HG02973 (cell line): ENCODE measurements around the gene C11orf98.
"Not testable (repeated sequence)": the region's sequence is repeated elsewhere in the genome, so short reads cannot be mapped to it uniquely, and the experiment has no call there.

Source experiments
- ATAC-seq: cut with Tn5 transposase; IDR thresholded peaks from one replicate; pipeline ENCODE4 v1.9.1; 2021; ENCODE audit warnings: moderate library complexity; ENCODE audit not compliant: unreplicated experiment

The C11orf98 gene

GRCh38 chr11:62687508-62688396, 22.7 kb upstream of the C11orf98 start:
- ATAC-seq = no peak

DNA sequence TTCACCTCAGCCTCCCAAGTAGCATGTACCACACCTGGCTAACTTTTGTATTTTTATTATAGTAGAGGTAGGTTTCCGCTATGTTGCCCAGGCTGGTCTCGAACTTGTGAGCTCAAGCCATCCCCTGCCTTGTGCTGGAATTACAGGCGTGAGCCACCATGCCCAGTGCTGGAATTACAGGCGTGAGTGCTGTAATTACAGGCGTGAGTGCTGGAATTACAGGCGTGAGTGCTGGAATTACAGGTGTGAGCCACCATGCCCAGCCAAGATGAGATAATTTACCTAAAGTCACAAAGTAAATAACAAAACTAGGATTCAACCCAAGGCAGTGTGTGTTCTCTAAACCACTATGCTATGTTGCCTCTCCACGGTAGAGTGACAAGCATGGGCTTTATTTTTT, 17.5 kb upstream of the C11orf98 start:
- no peak for ATAC-seq

- peak; percentile 46 for ATAC-seq
Measured at GRCh38 chr11:62680825-62681240, 15.8 kb upstream of the C11orf98 start.

DNA sequence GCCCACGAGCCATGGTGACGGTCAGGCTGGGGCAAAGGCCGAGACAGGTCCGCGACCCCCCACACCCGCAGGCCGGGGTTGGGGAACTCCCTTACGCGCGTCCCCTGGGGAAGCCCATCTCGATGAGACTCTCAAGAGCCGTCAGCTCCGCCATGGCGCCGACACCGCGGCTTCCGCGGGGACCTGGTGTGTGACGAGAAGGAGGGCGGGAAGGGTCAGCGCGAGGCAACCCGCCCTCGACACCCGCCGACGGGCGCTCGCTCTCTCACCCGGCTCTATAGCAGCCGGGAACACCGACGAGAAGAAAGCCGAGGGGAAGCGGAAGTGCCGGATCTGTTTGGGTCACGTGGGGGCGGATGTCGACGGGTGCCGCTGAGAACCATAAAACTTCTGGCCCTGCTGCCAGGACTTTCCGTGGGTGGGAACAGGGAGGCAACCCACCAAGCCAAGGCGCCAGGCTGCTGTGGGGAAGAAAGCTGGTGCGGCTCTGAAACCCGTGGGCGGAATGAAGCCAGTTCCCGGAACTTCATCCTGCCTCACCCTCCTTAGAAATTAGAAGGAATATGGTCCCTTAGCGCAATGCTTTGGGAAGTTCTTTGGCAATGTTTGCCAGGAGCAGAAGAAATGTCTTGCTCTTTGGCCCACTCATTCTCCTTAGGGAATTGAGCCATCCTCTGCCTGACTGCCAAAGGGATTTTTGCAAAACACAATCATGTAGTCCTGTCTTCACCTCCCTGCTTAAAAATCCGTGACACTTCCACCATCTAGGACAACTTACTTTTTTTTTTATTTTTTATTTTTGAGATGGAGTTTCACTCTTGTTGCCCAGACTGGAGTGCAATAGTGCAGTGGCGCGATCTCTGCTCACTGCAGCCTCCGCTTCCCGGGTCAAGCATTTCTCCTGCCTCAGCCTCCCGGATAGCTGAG, 14.0 kb upstream of the C11orf98 start, which contains the start of gene UBXN1:
UBXN1 (minus strand) TSS at position 304 of the 927 bp plus-strand sequence; CDS start at position 154, 150 bp downstream.
- ATAC-seq = peak; percentile 68

GRCh38 chr11:62678433-62678769, 13.4 kb upstream of the C11orf98 start:
- ATAC-seq = peak; percentile 8

DNA sequence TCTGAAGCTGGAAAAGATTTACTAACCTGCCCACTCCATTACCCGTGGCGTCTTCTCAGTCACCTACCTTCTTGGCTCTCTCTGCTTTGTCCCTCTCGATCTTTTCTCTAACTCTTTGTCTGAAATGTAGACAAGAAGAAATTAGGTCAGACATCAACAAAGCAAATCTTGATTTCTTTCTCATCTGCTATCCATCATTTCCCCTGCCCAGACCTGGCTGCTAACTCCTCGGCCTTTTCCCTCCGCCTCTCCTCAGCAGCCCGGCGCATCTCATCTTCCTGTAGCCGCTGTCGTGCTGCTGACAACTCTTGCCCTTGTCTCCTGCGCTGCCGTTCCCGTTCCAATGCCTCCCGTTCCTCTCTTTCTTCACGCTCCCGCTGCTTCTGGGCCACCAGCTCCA, 12.7 kb upstream of the C11orf98 start:
- no peak for ATAC-seq

DNA sequence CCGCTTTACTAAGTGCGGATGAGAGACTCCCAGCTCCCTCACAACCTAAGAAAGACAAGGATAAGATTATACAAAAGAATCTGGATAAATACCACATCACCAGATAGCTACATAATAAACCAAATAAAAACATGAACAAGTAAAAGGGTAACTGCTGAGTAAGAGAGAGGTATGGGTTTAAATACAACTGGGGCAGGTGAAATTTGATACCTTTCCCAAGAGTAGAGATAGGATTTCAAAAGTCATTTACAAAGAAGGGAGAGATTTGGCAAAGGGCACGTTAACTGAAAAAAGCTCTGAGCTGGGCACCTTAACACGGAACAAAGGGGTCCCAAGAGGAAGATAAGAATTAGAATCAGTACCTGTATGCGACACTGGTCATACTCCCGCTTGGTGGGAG, 12.1 kb upstream of the C11orf98 start:
- ATAC-seq = no peak

- no peak for ATAC-seq
Measured at GRCh38 chr11:62676698-62677097, 11.7 kb upstream of the C11orf98 start.

- not testable (repeated sequence) for ATAC-seq
Measured at GRCh38 chr11:62675415-62675814, 10.4 kb upstream of the C11orf98 start.

- ATAC-seq = no peak
Measured at GRCh38 chr11:62673196-62673525, 8.2 kb upstream of the C11orf98 start.

- ATAC-seq = peak; percentile 40
Measured at GRCh38 chr11:62671608-62672389, 6.8 kb upstream of the C11orf98 start, which contains the start of the genes LBHD1 and UQCC3. TSS of gene LBHD1 (minus strand) at chr11:62672267. CDS start at chr11:62670031, 2,236 bp downstream. TSS of gene UQCC3 (plus strand) at chr11:62671673. CDS start at chr11:62671746, 73 bp downstream.

DNA sequence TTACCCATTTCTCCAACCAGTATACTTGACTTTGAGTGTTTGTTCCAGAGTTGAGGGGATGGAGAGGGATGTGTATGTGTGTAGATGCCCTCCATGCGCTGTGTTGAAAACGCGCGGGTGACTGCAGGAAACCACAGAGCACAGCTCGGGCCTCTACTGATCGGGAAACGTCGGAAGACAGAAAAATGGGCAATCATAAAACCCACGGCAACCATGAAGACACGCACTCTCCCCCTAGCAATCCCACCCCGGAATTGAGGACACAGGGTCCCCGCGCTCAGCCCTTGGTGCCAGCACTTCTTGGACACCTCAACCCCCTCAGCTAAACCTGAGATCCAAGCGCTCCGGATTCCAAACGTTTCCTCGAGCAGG, 6.2 kb upstream of the C11orf98 start:
- no peak for ATAC-seq

DNA sequence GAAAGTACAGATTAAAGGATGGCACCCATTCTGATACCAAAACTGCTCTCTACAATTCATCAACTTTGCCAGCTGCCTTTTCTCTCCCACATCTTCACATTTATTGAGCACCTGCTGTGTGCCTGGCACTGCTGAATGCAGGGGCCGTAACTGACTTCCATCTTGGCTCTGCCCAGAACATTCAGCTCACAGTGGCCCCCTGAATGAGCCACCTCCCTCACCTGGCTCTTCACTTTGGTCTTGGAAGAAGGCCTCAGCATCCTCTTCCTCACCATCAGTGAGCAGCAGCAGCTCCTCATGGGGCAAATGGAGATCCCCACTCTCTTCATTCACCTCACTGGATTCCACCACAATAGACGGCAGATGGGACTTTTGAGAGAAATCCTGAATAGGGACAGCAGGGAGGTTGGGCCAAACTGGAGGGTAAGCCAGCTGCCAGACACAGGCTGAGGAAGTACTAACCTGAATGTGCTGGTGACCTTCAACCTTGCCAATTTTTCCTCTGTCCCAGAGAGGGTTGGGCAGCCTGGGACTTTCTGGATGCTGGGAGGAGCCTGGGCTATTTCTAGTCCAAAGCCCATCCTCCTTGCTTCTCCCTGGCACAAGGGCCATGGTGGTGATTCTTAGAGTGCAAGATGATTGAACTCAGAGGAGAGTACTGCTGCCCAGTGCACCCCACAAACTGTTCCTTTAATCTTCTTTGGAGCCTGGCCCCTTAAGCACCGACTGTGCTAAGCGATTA, 4.6 kb upstream of the C11orf98 start:
- ATAC-seq = no peak

GRCh38 chr11:62667460-62667859, 2.5 kb upstream of the C11orf98 start:
- ATAC-seq = no peak

DNA sequence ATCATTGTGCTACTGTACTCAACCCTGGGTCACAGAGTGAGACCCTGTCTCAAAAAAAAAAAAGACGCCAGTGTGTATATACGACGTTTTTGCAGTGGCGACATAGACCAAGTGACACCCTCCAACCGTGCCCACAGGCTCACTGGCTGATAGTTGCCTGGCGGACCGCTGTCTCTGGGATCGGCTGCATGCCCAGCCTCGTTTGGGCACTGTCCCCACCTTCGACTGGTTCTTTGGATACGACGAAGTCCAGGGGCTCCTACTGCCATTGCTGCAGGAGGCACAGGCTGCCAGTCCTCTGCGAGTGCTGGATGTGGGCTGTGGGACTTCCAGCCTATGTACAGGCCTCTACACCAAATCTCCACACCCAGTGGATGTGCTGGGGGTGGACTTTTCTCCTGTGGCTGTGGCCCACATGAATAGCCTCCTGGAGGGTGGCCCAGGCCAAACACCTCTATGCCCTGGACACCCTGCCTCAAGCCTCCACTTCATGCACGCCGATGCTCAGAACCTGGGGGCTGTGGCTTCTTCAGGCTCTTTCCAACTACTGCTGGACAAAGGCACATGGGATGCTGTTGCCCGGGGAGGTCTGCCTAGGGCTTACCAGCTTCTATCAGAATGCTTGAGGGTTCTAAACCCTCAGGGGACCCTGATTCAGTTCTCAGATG, 1.4 kb upstream of the C11orf98 start:
- no peak for ATAC-seq

GRCh38 chr11:62665599-62666258, 719 bp upstream of the C11orf98 start:
- peak; percentile 11 for ATAC-seq

- ATAC-seq = peak; percentile 29
Measured at GRCh38 chr11:62664405-62665074, 470 bp downstream of the C11orf98 start.

- ATAC-seq = no peak
Measured at GRCh38 chr11:62656796-62657429, 8.1 kb downstream of the C11orf98 start.
